Hepatocyte (in vitro differentiated cells): ENCODE results near the gene CRACDL.

Source experiments
- EZH2phosphoT487 ChIP-seq: fragments of 200-600 bp; sonication (generic); IDR thresholded peaks from one replicate; pipeline ENCODE4 v1.6.1; 2018; ENCODE audit warnings: antibody characterized with exemption, mild to moderate bottlenecking, low read depth, moderate library complexity; ENCODE audit not compliant: unreplicated experiment, severe bottlenecking
- TF ChIP-seq, protein P1 (sequence below): fragments of 200-600 bp; sonication (generic); IDR thresholded peaks from 2 replicates; pipeline ENCODE4 v1.5.1; 2016; ENCODE audit warnings: antibody characterized with exemption, mild to moderate bottlenecking; ENCODE audit not compliant: poor library complexity

DNA sequence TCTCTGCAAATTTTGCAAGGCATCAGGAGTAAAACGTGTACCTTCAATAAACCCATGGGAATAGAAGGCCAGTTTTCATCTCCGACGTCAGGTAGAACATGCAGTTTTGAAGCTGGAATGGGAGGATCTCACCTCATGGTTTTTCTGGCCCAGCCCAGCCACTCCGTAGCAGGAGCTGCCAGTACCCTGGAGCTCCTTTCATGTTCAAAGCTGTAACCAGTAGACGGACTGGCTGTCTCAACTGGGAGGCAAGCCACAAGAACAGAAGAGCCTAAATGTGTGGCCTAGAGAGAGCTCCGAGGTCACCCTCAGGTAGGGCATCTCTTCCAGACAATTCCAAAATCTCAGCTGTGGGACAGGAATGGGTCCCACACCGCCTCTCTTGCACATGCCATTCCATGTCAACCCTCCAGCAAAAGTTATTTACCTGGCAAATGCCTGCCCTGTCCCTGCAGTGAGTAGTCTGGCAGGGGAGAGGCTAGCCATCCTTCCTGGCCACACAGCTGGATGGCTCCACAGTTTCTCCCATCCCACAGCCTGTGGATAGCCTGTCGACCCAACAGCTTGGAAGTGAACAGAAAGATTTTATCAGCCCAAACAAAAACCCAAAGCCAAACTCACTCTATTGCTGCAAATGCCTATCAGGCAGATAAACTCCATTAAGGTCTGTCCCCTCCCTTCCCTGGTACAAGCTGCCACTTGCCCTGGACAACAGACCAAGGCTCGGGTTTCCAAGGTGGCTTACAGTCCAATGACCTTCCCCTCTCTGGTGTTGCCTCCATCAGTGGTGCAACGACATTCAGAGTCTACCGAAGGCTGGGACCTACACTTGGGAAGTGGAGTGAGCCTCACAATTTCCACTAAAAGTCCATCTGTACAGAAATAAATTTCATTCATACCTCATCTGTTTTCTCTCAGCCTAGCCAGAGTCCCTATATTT, 27.8 kb downstream of the CRACDL start:
- TF ChIP-seq, protein P1, sequence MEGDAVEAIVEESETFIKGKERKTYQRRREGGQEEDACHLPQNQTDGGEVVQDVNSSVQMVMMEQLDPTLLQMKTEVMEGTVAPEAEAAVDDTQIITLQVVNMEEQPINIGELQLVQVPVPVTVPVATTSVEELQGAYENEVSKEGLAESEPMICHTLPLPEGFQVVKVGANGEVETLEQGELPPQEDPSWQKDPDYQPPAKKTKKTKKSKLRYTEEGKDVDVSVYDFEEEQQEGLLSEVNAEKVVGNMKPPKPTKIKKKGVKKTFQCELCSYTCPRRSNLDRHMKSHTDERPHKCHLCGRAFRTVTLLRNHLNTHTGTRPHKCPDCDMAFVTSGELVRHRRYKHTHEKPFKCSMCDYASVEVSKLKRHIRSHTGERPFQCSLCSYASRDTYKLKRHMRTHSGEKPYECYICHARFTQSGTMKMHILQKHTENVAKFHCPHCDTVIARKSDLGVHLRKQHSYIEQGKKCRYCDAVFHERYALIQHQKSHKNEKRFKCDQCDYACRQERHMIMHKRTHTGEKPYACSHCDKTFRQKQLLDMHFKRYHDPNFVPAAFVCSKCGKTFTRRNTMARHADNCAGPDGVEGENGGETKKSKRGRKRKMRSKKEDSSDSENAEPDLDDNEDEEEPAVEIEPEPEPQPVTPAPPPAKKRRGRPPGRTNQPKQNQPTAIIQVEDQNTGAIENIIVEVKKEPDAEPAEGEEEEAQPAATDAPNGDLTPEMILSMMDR, result no peak
- TF ChIP-seq EZH2phosphoT487, result no peak
